GM13977 (cell line): ENCODE measurements around the gene GLRA3.

Source experiments
- DNase-seq: peaks from one replicate; pipeline ENCODE4 v3.0.0; 2012; ENCODE audit warnings: low spot score
- in situ Hi-C: fragments of 300-500 bp; cut with MboI; formaldehyde crosslinking; loops from one replicate; pipeline ENCODE4 v1.12.0; 2022; ENCODE audit warnings: low sequenced_read_pairs, low pct_unique_long_range_greater_than_20kb, mixed read lengths, inconsistent platforms; ENCODE audit not compliant: unreplicated experiment
- TF ChIP-seq, protein P1 (sequence below): IDR thresholded peaks from 2 replicates; pipeline ENCODE4 v1.5.1; 2012; ENCODE audit warnings: mild to moderate bottlenecking, control low read depth; ENCODE audit not compliant: insufficient read depth; ENCODE audit errors: extremely low read depth, missing control alignments

The GLRA3 gene

GRCh38 chr4:174826660-174827059 is 2.4 kb downstream of the GLRA3 start:
- in situ Hi-C loops = no loop called here
- TF ChIP-seq, protein P1, sequence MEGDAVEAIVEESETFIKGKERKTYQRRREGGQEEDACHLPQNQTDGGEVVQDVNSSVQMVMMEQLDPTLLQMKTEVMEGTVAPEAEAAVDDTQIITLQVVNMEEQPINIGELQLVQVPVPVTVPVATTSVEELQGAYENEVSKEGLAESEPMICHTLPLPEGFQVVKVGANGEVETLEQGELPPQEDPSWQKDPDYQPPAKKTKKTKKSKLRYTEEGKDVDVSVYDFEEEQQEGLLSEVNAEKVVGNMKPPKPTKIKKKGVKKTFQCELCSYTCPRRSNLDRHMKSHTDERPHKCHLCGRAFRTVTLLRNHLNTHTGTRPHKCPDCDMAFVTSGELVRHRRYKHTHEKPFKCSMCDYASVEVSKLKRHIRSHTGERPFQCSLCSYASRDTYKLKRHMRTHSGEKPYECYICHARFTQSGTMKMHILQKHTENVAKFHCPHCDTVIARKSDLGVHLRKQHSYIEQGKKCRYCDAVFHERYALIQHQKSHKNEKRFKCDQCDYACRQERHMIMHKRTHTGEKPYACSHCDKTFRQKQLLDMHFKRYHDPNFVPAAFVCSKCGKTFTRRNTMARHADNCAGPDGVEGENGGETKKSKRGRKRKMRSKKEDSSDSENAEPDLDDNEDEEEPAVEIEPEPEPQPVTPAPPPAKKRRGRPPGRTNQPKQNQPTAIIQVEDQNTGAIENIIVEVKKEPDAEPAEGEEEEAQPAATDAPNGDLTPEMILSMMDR = no peak
- DNase-seq = no peak

GRCh38 chr4:174815282-174815681 is 13.8 kb downstream of the GLRA3 start:
- TF ChIP-seq, protein P1 = no peak

DNA sequence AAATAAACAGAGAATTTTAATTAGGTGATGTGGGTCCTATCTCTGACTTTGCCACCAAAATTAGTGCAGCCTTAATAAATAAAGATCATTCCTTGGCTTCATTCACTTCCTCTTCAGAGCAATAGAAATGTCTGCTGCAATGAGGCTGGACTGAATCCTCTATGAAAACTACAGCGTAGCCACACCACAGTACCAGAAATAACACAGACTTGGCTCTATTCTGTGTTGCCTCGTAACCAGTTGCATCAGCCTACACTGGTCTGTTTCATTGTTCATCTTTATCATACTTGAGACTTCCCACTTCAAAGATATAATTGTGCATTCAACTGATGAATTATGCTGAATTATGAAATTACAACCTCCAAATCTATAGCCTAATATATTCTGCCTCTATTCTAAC is 15.8 kb downstream of the GLRA3 start:
- DNase-seq = no peak
- in situ Hi-C loops = no loop called here
- TF ChIP-seq, protein P1 = no peak

More at GRCh38 chr4:174815282-174815681, 13.8 kb downstream of the GLRA3 start:
- in situ Hi-C loops = no loop called here
- no peak for DNase-seq

- DNase-seq = no peak
- in situ Hi-C loops = no loop called here
- TF ChIP-seq, protein P1 = no peak
These were observed 18.2 kb downstream of the GLRA3 start for GRCh38 chr4:174810834-174811233.

- TF ChIP-seq, protein P1 = no peak
- no peak for DNase-seq
- in situ Hi-C loops = no loop called here
These were observed 20.2 kb downstream of the GLRA3 start for GRCh38 chr4:174808836-174809235.

DNA sequence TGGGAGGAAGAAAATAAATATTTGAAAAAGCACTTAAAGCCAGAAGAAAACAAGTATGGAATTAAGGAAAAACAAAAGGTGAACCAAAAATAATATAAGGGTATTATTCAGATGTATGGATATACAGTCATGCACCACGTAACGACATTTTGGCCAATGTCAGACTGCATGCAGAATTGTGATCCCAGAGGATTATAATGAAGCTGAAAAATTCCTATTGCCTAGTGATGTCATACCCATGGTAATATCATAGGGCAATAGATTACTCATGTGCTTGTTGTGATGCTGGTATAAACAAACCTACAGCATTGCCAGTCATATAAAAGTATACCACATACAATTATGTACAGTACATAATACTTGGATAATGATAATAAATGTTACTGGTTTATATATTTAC is 20.9 kb downstream of the GLRA3 start:
- in situ Hi-C loops = no loop called here
- no peak for DNase-seq
- TF ChIP-seq, protein P1 = no peak

DNA sequence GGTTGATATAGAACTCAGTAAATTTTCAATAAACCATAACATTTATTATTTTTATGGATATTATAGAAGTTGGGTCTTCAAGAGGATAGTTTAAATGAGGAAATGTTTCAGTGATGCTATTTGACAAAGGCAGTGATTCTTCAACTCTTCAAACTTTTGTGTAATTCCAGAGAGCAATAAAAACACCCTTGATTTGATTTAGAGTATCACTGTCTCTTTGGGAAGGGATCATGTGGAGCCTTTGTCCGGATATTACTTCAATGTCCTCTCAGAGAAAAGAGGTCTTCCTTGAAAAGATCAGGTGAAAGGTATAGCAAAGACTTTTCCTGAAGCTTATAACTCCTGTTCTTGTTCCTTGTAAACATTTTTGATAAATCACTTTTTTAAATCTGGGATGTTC is 23.3 kb downstream of the GLRA3 start:
- in situ Hi-C loops = no loop called here
- TF ChIP-seq, protein P1 = no peak
- no peak for DNase-seq
